MG63 (cell line): ENCODE results near the gene BBS1. TPM values are rescaled to one million over a fixed set of nuclear protein-coding genes. Genes with fewer than 3 reads are reported as not detected.
"Not testable (repeated sequence)": the region's sequence is repeated elsewhere in the genome, so short reads cannot be mapped to it uniquely, and the experiment has no call there.

Experiments
- DNase-seq: peaks from one replicate; pipeline ENCODE4 v3.0.0-alpha.2; 2020
- H3K27me3 ChIP-seq: fragments of 250-450 bp; sonication (Bioruptor Pico); 2 replicates; pipeline ENCODE4 v1.5.1; 2020; ENCODE audit warnings: mild to moderate bottlenecking, moderate library complexity
- H3K36me3 ChIP-seq: fragments of 250-450 bp; sonication (Bioruptor Pico); 2 replicates; pipeline ENCODE4 v1.5.1; 2020; ENCODE audit warnings: mild to moderate bottlenecking, moderate library complexity
- H3K4me3 ChIP-seq: fragments of 250-450 bp; sonication (Bioruptor Pico); 2 replicates; pipeline ENCODE4 v1.5.1; 2020; ENCODE audit warnings: mild to moderate bottlenecking, moderate library complexity
- H3K9me3 ChIP-seq: fragments of 250-450 bp; sonication (Bioruptor Pico); 2 replicates; pipeline ENCODE4 v1.5.1; 2020; ENCODE audit warnings: mild to moderate bottlenecking, moderate library complexity
- total RNA-seq: library from RNA; depleted of rRNA; stranded (reverse); fragments of >200 nt; shearing (Covaris generic); gene quantifications from 2 replicates; pipeline ENCODE4 v1.2.3, GENCODE V29; 2014; ENCODE audit warnings: low replicate concordance; rRNA removed

BBS1 gene
- total RNA-seq, result 7.7 and 14.7 TPM in 2 replicates

GRCh38 chr11:66510271-66510989 lies at the start of gene BBS1:
Gene BBS1, plus strand, starts transcription at chr11:66510635. Its CDS starts 25 bp downstream, at chr11:66510660.
- Histone ChIP-seq H3K4me3 (peak within 1 kb of the TSS; percentile 98), H3K36me3 (peaks cover 11% of the 10 kb centered on the region), H3K27me3 (no peaks in the 10 kb centered on the region), H3K9me3 (no peaks in the 10 kb centered on the region)
- peak; percentile 79 for DNase-seq

GRCh38 chr11:66462010-66462409 lies 48.4 kb upstream of the BBS1 start:
- Histone ChIP-seq H3K36me3 (no peaks in the 10 kb centered on the region), H3K9me3 (0 out of 2 replicates have a peak, but pooled peaks cover 2% of the 10 kb centered on the region), H3K27me3 (no peaks in the 10 kb centered on the region), H3K4me3 (no peak overlapping the region)
- no peak for DNase-seq

- Histone ChIP-seq H3K9me3 (0 out of 2 replicates have a peak, but pooled peaks cover 2% of the 10 kb centered on the region), H3K36me3 (no peaks in the 10 kb centered on the region), H3K27me3 (no peaks in the 10 kb centered on the region), H3K4me3 (no peak overlapping the region)
- DNase-seq, result no peak
Observed at GRCh38 chr11:66462911-66463310, 47.5 kb upstream of the BBS1 start.

- not testable (repeated sequence) for H3K27me3 ChIP-seq, H3K9me3 ChIP-seq, DNase-seq, H3K4me3 ChIP-seq, H3K36me3 ChIP-seq
Observed at GRCh38 chr11:66464116-66464515, 46.3 kb upstream of the BBS1 start.

- H3K9me3 ChIP-seq, result 0 out of 2 replicates have a peak, but pooled peaks cover 2% of the 10 kb centered on the region
- H3K36me3 ChIP-seq, result no peaks in the 10 kb centered on the region
- DNase-seq, result no peak
- no peaks in the 10 kb centered on the region for H3K27me3 ChIP-seq
- no peak overlapping the region for H3K4me3 ChIP-seq
Observed at GRCh38 chr11:66464916-66465315, 45.5 kb upstream of the BBS1 start.

GRCh38 chr11:66465373-66466224 lies 44.8 kb upstream of the BBS1 start:
- 0 out of 2 replicates have a peak, but pooled peaks cover 2% of the 10 kb centered on the region for H3K9me3 ChIP-seq
- H3K27me3 ChIP-seq, result no peaks in the 10 kb centered on the region
- H3K36me3 ChIP-seq, result no peaks in the 10 kb centered on the region
- H3K4me3 ChIP-seq, result no peak overlapping the region
- no peak for DNase-seq

- Histone ChIP-seq H3K27me3 (no peaks in the 10 kb centered on the region), H3K36me3 (no peaks in the 10 kb centered on the region), H3K4me3 (peak within 1 kb of the TSS; percentile 55), H3K9me3 (no peaks in the 10 kb centered on the region)
- DNase-seq, result peak; percentile 79
Observed at GRCh38 chr11:66466225-66467033, 44.0 kb upstream of the BBS1 start, which contains the start of gene PELI3. Gene PELI3, plus strand, starts transcription at chr11:66466905. Its CDS starts 1,224 bp downstream, at chr11:66468129.

- Histone ChIP-seq H3K36me3 (no peaks in the 10 kb centered on the region; the same call in 1 of the 2 replicates), H3K9me3 (no peaks in the 10 kb centered on the region), H3K27me3 (no peaks in the 10 kb centered on the region), H3K4me3 (peak overlapping the region; percentile 55)
- peak; percentile 49 for DNase-seq
Observed at GRCh38 chr11:66467034-66467659, 43.3 kb upstream of the BBS1 start.

- DNase-seq, result peak; percentile 37
Observed at GRCh38 chr11:66467756-66468155, 42.7 kb upstream of the BBS1 start.

GRCh38 chr11:66468691-66469090 lies 41.7 kb upstream of the BBS1 start:
- no peak for DNase-seq
- no peaks in the 10 kb centered on the region for H3K9me3 ChIP-seq
- H3K36me3 ChIP-seq, result peaks cover 3% of the 10 kb centered on the region; the same call in 1 of the 2 replicates
- H3K27me3 ChIP-seq, result no peaks in the 10 kb centered on the region
- no peak overlapping the region for H3K4me3 ChIP-seq

More at GRCh38 chr11:66467756-66468155, 42.7 kb upstream of the BBS1 start:
- H3K9me3 ChIP-seq, result no peaks in the 10 kb centered on the region
- peaks cover 3% of the 10 kb centered on the region; the same call in 1 of the 2 replicates for H3K36me3 ChIP-seq
- H3K27me3 ChIP-seq, result no peaks in the 10 kb centered on the region
- peak overlapping the region; percentile 55 for H3K4me3 ChIP-seq

- no peak for DNase-seq
- H3K27me3 ChIP-seq, result no peaks in the 10 kb centered on the region
- H3K36me3 ChIP-seq, result peaks cover 3% of the 10 kb centered on the region; the same call in 1 of the 2 replicates
- no peaks in the 10 kb centered on the region for H3K9me3 ChIP-seq
- H3K4me3 ChIP-seq, result no peak overlapping the region
Observed at GRCh38 chr11:66469441-66469840, 41.0 kb upstream of the BBS1 start.

- Histone ChIP-seq H3K4me3 (no peak overlapping the region), H3K36me3 (peaks cover 3% of the 10 kb centered on the region; the same call in 1 of the 2 replicates)
- no peak for DNase-seq
Observed at GRCh38 chr11:66470015-66470414, 40.4 kb upstream of the BBS1 start.

GRCh38 chr11:66471142-66471541 lies 39.3 kb upstream of the BBS1 start:
- Histone ChIP-seq H3K36me3 (peaks cover 3% of the 10 kb centered on the region; the same call in 1 of the 2 replicates), H3K4me3 (no peak overlapping the region), H3K9me3 (no peaks in the 10 kb centered on the region), H3K27me3 (no peaks in the 10 kb centered on the region)
- DNase-seq, result no peak

More at GRCh38 chr11:66470015-66470414, 40.4 kb upstream of the BBS1 start:
- Histone ChIP-seq H3K9me3 (no peaks in the 10 kb centered on the region), H3K27me3 (no peaks in the 10 kb centered on the region)

GRCh38 chr11:66472054-66472453 lies 38.4 kb upstream of the BBS1 start:
- H3K4me3 ChIP-seq, result no peak overlapping the region
- H3K36me3 ChIP-seq, result peaks cover 3% of the 10 kb centered on the region; the same call in 1 of the 2 replicates
- no peaks in the 10 kb centered on the region for H3K9me3 ChIP-seq
- H3K27me3 ChIP-seq, result no peaks in the 10 kb centered on the region
- DNase-seq, result no peak

GRCh38 chr11:66473167-66473566 lies 37.3 kb upstream of the BBS1 start:
- H3K36me3 ChIP-seq, result peaks cover 3% of the 10 kb centered on the region; the same call in 1 of the 2 replicates
- no peaks in the 10 kb centered on the region for H3K9me3 ChIP-seq
- DNase-seq, result no peak
- H3K4me3 ChIP-seq, result no peak overlapping the region
- no peaks in the 10 kb centered on the region for H3K27me3 ChIP-seq
